ENCODE measurements around the gene ASTN2. TPM values are rescaled to one million over a fixed set of nuclear protein-coding genes. Genes with fewer than 3 reads are reported as not detected.

Gene ASTN2
- total RNA-seq, 4 donors from 2014 or later = 3.2 to 7.0 (median 5.4) TPM

GRCh38 chr9:116958881-116959280 lies 456.0 kb downstream of the ASTN2 start:
- no peak for TF ChIP-seq CTCF (IDR thresholded peaks at IDR 0.05; ENCODE audit: low read depth)

- TF ChIP-seq CTCF (IDR thresholded peaks at IDR 0.05; ENCODE audit: low read depth) = no peak
Observed at GRCh38 chr9:116954731-116955130, 460.1 kb downstream of the ASTN2 start.

GRCh38 chr9:116953271-116953670 lies 461.6 kb downstream of the ASTN2 start:
- no peak for TF ChIP-seq CTCF (IDR thresholded peaks at IDR 0.05; ENCODE audit: low read depth)

GRCh38 chr9:116952436-116952810 lies 462.4 kb downstream of the ASTN2 start:
- no peak for TF ChIP-seq CTCF (IDR thresholded peaks at IDR 0.05; ENCODE audit: low read depth)

GRCh38 chr9:116951588-116952435 lies 463.0 kb downstream of the ASTN2 start:
- no peak for TF ChIP-seq CTCF (IDR thresholded peaks at IDR 0.05; ENCODE audit: low read depth)

GRCh38 chr9:116945817-116946216 lies 469.0 kb downstream of the ASTN2 start:
- no peak for TF ChIP-seq CTCF (IDR thresholded peaks at IDR 0.05; ENCODE audit: low read depth)

- no peak for TF ChIP-seq CTCF (IDR thresholded peaks at IDR 0.05; ENCODE audit: low read depth)
Observed at GRCh38 chr9:116944714-116945534, 469.9 kb downstream of the ASTN2 start.
